Mucosa of gallbladder (tissue), 1 donor: Measurements from ENCODE around the gene URGCP. TPM values are rescaled to one million over a fixed set of nuclear protein-coding genes. Genes with fewer than 3 reads are reported as not detected.
A peak's percentile ranks its signal among the peaks of the same experiment; 100 is the strongest.

Source experiments
- DNase-seq: peaks from one replicate; pipeline ENCODE4 v3.0.0-alpha.2; 2020; ENCODE audit warnings: low spot score
- total RNA-seq: library from RNA; stranded (reverse); gene quantifications from one replicate; pipeline ENCODE4 v1.2.1, GENCODE V29; 2021
- donor health status: DM: no; HTN: no; CAD: no.

URGCP gene, protein sequence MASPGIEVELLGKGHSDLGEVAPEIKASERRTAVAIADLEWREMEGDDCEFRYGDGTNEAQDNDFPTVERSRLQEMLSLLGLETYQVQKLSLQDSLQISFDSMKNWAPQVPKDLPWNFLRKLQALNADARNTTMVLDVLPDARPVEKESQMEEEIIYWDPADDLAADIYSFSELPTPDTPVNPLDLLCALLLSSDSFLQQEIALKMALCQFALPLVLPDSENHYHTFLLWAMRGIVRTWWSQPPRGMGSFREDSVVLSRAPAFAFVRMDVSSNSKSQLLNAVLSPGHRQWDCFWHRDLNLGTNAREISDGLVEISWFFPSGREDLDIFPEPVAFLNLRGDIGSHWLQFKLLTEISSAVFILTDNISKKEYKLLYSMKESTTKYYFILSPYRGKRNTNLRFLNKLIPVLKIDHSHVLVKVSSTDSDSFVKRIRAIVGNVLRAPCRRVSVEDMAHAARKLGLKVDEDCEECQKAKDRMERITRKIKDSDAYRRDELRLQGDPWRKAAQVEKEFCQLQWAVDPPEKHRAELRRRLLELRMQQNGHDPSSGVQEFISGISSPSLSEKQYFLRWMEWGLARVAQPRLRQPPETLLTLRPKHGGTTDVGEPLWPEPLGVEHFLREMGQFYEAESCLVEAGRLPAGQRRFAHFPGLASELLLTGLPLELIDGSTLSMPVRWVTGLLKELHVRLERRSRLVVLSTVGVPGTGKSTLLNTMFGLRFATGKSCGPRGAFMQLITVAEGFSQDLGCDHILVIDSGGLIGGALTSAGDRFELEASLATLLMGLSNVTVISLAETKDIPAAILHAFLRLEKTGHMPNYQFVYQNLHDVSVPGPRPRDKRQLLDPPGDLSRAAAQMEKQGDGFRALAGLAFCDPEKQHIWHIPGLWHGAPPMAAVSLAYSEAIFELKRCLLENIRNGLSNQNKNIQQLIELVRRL
- total RNA-seq: 38.4 TPM

DNA sequence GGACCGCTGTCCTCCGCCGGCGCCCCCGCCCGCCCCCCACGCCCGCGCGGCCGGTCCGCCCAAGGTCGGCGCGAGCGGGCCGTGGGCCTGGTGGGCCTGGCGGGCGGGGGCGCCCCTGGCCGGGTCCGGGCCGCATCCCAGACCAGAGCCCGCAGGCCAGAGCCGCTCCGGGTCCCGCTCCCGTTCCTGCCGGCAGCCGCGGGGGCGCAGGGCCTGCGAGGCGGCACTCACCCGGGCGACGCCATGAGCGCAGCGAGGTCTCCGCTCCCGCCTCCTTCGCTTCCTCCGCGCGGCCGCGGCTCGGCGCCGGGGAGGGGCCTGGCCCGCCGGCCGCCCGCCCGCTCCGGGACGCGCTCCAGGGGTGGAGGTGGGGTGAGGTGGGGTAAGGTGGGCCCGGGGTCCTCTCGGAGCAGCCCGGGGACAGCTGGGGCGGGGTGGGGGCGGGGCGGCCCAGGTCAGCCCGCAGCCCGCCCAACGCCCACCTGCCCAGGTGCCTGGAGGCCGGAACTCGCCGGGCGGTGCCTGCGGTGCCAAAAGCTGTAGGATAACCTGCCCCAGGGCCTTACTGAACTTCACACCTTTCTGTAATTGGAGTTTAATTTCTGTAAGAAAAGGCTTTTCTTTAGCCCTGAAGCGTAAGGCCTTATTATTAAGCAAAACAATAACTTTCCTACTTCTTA is at the start of gene URGCP:
Gene URGCP (minus strand): TSS at position 266 of the 680 bp plus-strand sequence. CDS start 21 bp downstream, at position 245.
- DNase-seq: peak; percentile 18

DNA sequence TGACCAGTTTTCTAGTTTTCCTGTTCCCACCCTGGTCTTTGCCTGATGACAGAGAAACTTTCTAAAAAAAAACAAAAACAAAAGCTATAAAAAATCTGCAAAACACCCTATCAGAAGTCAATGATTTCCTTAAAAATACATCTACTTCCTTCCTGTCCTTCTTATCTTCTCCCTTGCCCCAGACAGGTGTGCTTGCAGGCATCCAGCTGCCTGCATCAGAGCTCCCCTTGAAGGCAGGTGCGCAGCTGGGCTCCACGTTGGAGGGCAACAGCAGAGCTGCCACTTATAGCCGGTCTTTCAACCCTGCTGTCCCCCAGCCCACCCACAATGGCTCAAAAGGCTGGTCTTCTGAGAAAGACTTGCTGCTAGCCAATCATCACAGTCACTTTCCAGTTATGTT is 49.6 kb upstream of the URGCP start:
- DNase-seq: no peak

- no peak for DNase-seq
Measured at GRCh38 chr7:43954524-43955228, 48.3 kb upstream of the URGCP start.

- DNase-seq: no peak
Measured at GRCh38 chr7:43953071-43953470, 46.7 kb upstream of the URGCP start.

GRCh38 chr7:43952028-43952427 is 45.6 kb upstream of the URGCP start:
- no peak for DNase-seq

DNA sequence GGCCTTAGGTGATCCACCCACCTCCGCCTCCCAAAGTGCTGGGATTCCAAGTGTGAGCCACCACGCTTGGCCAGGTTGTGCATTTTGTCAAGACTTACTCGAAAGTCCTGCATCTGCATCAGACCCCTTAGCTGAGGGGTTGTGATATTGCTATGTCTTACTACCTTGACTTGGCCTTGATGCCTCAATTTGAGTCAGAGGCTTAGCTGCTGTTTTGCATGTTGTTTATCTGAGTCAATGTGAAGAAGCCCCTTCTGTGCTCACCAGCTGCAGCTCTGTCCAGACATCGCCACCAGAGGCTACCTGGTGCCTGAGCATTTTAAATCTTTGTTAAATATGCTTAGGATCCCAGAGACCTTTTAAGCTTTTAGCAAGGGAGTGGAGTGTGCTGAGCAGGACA is 37.9 kb upstream of the URGCP start:
- DNase-seq: no peak

- no peak for DNase-seq
Measured at GRCh38 chr7:43943417-43944187, 37.2 kb upstream of the URGCP start.

DNA sequence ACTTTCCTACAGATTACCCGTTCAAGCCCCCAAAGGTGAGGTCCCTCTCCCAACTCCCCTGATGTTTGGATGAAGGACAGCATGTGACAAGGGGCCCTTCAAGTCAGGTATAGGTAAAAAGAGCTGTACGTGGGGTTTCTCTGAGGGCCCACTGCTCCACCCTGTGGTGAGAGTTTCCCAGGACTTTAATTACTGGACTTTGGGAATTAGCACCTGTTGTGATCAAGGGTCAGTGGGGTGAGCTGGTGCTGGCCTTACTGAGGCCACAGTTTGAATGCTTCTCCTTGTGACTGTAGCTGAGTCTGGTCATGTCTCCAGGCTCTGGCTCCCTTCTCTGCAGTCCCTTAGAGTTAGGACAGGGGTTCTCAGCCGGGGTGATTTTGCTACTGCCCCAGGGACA is 36.6 kb upstream of the URGCP start:
- no peak for DNase-seq

DNA sequence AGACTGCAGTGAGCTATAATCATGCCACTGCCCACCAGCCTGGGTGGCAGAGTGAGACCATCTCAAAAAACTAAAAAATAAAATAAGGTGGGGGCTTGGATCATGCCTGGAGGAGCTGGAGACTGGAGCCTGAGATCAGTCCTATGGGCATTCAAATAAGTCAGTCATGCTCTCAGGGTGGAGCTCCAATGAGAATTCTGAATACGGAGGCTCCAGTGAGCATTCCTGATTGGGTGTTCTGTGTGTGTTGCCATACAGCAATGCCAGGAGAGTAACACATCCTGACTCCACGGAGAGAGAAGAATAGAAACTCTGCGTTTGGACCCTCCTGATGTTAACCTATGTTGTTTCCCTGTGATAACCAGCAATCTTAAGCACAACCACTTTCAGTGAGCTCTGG is 35.9 kb upstream of the URGCP start:
- DNase-seq: no peak

GRCh38 chr7:43938892-43939482 is 32.6 kb upstream of the URGCP start:
- no peak for DNase-seq

GRCh38 chr7:43937444-43937843 is 31.0 kb upstream of the URGCP start:
- no peak for DNase-seq

- no peak for DNase-seq
Measured at GRCh38 chr7:43933902-43934560, 27.6 kb upstream of the URGCP start.

DNA sequence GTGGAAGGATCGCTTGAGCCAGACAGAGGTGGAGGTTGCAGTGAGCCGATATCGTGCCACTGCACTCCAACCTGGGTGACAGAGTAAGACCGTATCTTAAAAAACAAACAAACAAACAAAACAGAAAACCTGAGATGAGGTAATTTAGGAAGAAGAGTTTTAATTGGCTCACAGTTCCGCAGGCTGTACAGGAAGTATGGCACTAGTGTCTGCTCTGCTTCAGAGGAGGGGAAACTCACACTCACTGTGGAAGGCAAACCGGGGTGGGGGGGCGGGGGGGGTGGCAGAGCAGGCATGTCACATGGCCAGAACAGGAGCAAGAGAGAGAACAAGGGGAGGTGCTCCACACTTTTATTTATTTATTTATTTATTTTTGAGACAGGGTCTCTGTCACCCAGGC is 24.9 kb upstream of the URGCP start:
- DNase-seq: no peak

DNA sequence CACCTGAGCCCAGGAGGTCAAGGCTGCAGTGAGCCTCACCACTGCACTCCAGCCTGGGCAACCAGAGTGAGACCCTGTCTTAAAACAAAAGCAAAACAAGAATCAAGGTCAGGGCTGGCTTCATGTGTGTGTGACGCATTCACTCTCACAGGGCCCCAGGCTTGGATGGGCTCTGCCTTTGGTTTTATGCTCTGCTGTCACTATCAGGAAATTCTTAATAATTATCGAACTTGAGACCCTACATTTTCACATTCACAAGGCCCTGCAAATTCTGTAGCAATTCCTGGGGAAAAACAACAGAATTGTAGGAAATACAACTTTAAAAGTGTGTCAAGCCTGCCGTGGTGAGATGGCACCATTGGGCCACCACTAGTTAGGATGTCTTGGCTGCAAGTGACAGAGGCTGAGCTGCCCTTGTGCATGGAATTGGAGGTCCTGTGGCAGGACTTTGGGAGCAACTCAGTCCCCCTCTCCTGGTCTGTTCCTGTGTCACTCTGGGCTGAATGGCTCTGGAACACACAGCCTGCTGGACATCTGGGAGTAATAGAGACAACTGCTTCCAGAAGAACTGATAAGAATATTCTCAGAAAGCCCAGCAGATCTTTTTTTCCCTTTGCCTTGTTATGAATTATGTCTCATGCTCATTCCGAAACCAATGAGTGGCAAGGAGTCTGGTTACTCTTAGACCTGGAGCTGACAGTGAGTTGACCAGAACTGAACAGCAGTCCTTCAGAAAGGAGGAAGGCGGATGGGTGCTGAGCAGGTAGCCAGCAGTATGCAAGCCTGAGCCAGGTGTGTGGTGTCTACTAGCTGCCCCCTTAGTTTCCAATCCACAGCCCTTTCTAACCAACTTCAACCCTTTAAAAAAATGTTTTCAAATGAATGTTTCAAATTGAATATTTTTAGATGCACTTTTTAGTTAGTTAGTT is 23.4 kb upstream of the URGCP start:
- no peak for DNase-seq

DNA sequence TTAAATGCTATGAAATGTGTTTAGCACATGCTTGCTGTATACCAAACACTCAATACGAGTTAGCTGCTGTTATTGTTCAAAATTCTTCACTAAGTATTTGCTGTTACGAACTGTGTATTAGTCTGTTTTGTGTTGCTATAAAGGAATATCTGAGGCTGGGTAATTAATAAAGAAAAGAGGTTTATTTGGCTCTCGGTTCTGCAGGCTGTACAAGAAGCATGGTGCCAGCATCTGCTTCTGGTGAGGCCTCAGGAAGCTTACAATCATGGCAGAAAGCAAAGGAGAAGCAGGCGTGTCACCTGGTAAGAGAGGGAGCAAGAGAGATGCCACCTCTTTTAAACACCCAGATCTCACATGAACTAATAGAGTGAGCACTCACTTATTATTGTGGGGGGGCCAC is 21.4 kb upstream of the URGCP start:
- DNase-seq: no peak

DNA sequence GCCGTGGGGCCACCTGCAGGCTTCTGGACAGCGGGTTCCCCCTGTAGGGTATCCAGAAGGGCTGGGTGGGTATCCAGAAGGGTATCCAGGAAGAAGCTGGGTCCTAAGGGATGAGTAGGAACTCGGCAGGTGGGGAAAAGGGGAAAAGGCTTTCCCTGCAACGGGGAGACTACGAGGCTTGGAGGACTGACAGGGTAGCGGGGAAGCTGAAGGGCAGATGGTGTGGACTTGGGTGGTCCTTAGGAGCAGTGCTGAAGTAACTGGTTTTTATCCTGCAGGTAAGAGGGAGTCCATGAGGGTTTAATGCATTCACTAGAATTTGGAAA is 20.4 kb upstream of the URGCP start:
- DNase-seq: no peak

DNA sequence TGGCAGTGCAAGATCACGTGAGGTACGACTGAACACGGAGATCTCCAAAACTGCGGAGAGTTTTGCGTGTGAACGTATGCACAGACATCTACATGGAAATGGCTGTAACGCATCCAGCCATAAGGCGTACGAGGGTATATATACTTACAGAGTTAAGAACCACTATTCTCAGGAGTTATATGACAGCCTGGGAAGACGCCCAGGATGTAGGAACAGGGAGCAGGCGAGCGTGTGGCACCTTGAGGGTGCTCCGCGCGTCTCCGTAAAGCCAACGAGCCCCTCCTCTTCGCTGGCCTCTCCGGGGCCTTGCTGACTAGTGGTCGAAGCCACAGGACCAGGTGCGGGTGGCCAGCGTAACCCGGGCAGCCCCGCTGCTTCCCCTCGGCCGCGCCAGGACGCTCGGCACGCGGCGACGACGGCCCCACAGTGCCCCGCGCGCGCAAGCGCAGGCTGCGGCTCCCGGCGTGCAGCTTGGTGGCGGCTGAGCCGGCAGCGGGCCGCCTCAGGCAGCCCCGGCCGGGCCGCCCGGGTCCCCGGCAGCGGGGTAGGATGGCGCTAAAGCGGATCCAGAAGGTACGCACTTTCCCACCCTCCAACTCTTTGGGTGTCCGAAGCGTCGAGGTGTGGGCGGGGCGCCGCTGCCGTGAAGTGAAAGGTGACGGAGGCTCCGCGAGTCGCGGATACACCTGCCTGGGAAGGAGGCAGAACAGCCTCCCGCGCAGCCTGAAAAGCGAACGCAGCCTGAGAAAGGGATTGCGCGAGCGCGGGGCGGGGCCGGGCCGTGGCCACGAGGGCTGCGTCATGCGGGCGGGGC is 19.8 kb upstream of the URGCP start, which contains the start of gene UBE2D4:
Gene UBE2D4 (plus strand): TSS at position 453 of the 814 bp plus-strand sequence. CDS start 97 bp downstream, at position 550.
- DNase-seq: peak; percentile 89

- no peak for DNase-seq
Measured at GRCh38 chr7:43922726-43923125, 16.3 kb upstream of the URGCP start.
